ENCODE measurements around the gene CA12.
"Not testable (repeated sequence)": the region's sequence is repeated elsewhere in the genome, so short reads cannot be mapped to it uniquely, and the experiment has no call there.

CA12 gene

GRCh38 chr15:63348392-63348791 lies 33.3 kb downstream of the CA12 start:
- peak; percentile 86 for ATAC-seq (ENCODE audit: low read depth)
- no peak overlapping the region for H3K4me3 ChIP-seq (ENCODE audit: severe bottlenecking)
- peaks cover 43% of the 10 kb centered on the region for H3K4me1 ChIP-seq (ENCODE audit: insufficient read depth, poor library complexity, severe bottlenecking)
- TF ChIP-seq CTCF (IDR thresholded peaks at IDR 0.05; ENCODE audit: poor library complexity, severe bottlenecking): no peak
- H3K27me3 ChIP-seq (ENCODE audit: insufficient read depth, poor library complexity, severe bottlenecking): no peaks in the 10 kb centered on the region
- H3K27ac ChIP-seq (ENCODE audit: poor library complexity, severe bottlenecking): peak overlapping the region; percentile 79
- H3K36me3 ChIP-seq (ENCODE audit: low read depth): peaks cover 4% of the 10 kb centered on the region; the same call in 1 of the 2 replicates
- H3K9me3 ChIP-seq (ENCODE audit: severe bottlenecking): no peaks in the 10 kb centered on the region
- no peak for DNase-seq (ENCODE audit: low spot score)

GRCh38 chr15:63347074-63347857 lies 34.4 kb downstream of the CA12 start:
- DNase-seq (ENCODE audit: low spot score): no peak

GRCh38 chr15:63345391-63345752 lies 36.3 kb downstream of the CA12 start:
- Histone ChIP-seq H3K36me3 (ENCODE audit: low read depth) (peaks cover 4% of the 10 kb centered on the region; the same call in 1 of the 2 replicates), H3K27ac (ENCODE audit: poor library complexity, severe bottlenecking) (no peak overlapping the region), H3K4me1 (ENCODE audit: insufficient read depth, poor library complexity, severe bottlenecking) (peaks cover 52% of the 10 kb centered on the region), H3K4me3 (ENCODE audit: severe bottlenecking) (no peak overlapping the region), H3K27me3 (ENCODE audit: insufficient read depth, poor library complexity, severe bottlenecking) (no peaks in the 10 kb centered on the region), H3K9me3 (ENCODE audit: severe bottlenecking) (no peaks in the 10 kb centered on the region)
- no peak for ATAC-seq (ENCODE audit: low read depth)
- DNase-seq (ENCODE audit: low spot score): no peak
- TF ChIP-seq CTCF (IDR thresholded peaks at IDR 0.05; ENCODE audit: poor library complexity, severe bottlenecking): no peak

More at GRCh38 chr15:63347074-63347857, 34.4 kb downstream of the CA12 start:
- Histone ChIP-seq H3K4me3 (ENCODE audit: severe bottlenecking) (no peak overlapping the region), H3K27ac (ENCODE audit: poor library complexity, severe bottlenecking) (peak overlapping the region; percentile 79), H3K9me3 (ENCODE audit: severe bottlenecking) (no peaks in the 10 kb centered on the region), H3K4me1 (ENCODE audit: insufficient read depth, poor library complexity, severe bottlenecking) (peaks cover 52% of the 10 kb centered on the region), H3K36me3 (ENCODE audit: low read depth) (peaks cover 4% of the 10 kb centered on the region; the same call in 1 of the 2 replicates), H3K27me3 (ENCODE audit: insufficient read depth, poor library complexity, severe bottlenecking) (no peaks in the 10 kb centered on the region)
- ATAC-seq (ENCODE audit: low read depth): no peak
- no peak for TF ChIP-seq CTCF (IDR thresholded peaks at IDR 0.05; ENCODE audit: poor library complexity, severe bottlenecking)

- ATAC-seq (ENCODE audit: low read depth) (0 out of 3 replicates have a peak, but pooled peaks have one; percentile 19), DNase-seq (ENCODE audit: low spot score) (no peak)
- Histone ChIP-seq H3K36me3 (ENCODE audit: low read depth) (peaks cover 6% of the 10 kb centered on the region), H3K27me3 (ENCODE audit: insufficient read depth, poor library complexity, severe bottlenecking) (no peaks in the 10 kb centered on the region), H3K27ac (ENCODE audit: poor library complexity, severe bottlenecking) (no peak overlapping the region), H3K9me3 (ENCODE audit: severe bottlenecking) (no peaks in the 10 kb centered on the region), H3K4me1 (ENCODE audit: insufficient read depth, poor library complexity, severe bottlenecking) (peaks cover 51% of the 10 kb centered on the region), H3K4me3 (ENCODE audit: severe bottlenecking) (no peak overlapping the region)
- no peak for TF ChIP-seq CTCF (IDR thresholded peaks at IDR 0.05; ENCODE audit: poor library complexity, severe bottlenecking)
Observed at GRCh38 chr15:63344731-63345390, 36.8 kb downstream of the CA12 start.

GRCh38 chr15:63342996-63343562 lies 38.6 kb downstream of the CA12 start:
- not testable (repeated sequence) for H3K9me3 ChIP-seq (ENCODE audit: severe bottlenecking); H3K4me3 ChIP-seq (ENCODE audit: severe bottlenecking); DNase-seq (ENCODE audit: low spot score); H3K27me3 ChIP-seq (ENCODE audit: insufficient read depth, poor library complexity, severe bottlenecking)
- 0 out of 3 replicates have a peak, but pooled peaks have one; percentile 24 for ATAC-seq (ENCODE audit: low read depth)
- Histone ChIP-seq H3K36me3 (ENCODE audit: low read depth) (peaks cover 17% of the 10 kb centered on the region), H3K4me1 (ENCODE audit: insufficient read depth, poor library complexity, severe bottlenecking) (peaks cover 46% of the 10 kb centered on the region), H3K27ac (ENCODE audit: poor library complexity, severe bottlenecking) (peak overlapping the region; percentile 19)
